ENCODE results near the gene CPN2. TPM values are rescaled to one million over a fixed set of nuclear protein-coding genes. Genes with fewer than 3 reads are reported as not detected.

Gene CPN2
- total RNA-seq, 4 donors from 2014 or later, result not detected

GRCh38 chr3:194365526-194365925 lies 14.4 kb upstream of the CPN2 start:
- Histone ChIP-seq H3K27me3 (no peaks in the 10 kb centered on the region), H3K4me1 (no peaks in the 10 kb centered on the region), H3K27ac (no peak overlapping the region), H3K4me3 (no peak overlapping the region), H3K36me3 (no peaks in the 10 kb centered on the region), H3K9me3 (no peaks in the 10 kb centered on the region)
- TF ChIP-seq, protein P1, sequence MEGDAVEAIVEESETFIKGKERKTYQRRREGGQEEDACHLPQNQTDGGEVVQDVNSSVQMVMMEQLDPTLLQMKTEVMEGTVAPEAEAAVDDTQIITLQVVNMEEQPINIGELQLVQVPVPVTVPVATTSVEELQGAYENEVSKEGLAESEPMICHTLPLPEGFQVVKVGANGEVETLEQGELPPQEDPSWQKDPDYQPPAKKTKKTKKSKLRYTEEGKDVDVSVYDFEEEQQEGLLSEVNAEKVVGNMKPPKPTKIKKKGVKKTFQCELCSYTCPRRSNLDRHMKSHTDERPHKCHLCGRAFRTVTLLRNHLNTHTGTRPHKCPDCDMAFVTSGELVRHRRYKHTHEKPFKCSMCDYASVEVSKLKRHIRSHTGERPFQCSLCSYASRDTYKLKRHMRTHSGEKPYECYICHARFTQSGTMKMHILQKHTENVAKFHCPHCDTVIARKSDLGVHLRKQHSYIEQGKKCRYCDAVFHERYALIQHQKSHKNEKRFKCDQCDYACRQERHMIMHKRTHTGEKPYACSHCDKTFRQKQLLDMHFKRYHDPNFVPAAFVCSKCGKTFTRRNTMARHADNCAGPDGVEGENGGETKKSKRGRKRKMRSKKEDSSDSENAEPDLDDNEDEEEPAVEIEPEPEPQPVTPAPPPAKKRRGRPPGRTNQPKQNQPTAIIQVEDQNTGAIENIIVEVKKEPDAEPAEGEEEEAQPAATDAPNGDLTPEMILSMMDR (IDR thresholded peaks at IDR 0.05), result no peak
- TF ChIP-seq POLR2A (IDR thresholded peaks at IDR 0.05), result no peak
- DNase-seq, result no peak

DNA sequence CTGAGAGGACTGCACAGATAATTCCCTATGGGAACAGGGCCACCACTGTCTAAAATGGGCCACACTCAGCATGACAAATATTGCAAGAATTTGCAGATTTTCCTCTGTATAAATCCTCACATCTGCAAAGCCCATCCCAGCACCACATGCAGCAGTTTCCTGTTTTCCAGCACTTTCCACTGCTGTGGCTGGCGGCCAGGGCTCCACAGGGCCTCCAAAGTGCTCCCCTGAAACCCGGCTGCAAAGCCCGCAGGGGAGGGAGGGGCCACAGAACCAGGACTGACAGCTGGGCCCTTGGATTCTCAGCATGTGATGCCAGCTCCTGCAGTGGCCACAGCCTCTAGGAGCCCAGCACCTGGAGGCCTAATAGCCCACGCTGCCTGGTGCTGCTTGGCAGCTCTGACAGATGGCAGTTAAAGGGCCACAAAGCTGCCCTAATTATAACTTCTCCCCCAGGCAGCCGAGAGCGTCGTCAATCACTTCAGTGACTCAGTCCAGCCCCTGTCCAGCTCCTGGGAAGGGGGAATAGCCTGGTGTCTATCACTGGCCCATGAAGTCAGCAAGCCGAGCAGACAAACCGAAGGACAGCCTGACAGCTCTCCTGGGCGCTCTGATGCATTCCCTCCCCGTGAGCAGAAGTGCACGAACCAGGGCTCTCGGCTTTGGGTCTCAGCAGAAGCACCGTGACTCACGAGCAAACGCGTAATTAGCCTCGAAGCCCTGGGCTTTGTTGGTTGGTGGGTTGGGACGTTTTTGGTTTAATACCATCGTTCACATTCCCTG lies 13.7 kb upstream of the CPN2 start:
- H3K27me3 ChIP-seq, result no peaks in the 10 kb centered on the region
- no peaks in the 10 kb centered on the region for H3K9me3 ChIP-seq
- no peaks in the 10 kb centered on the region for H3K36me3 ChIP-seq
- H3K4me3 ChIP-seq, result no peak overlapping the region
- no peak for TF ChIP-seq POLR2A (IDR thresholded peaks at IDR 0.05)
- TF ChIP-seq, protein P1 (IDR thresholded peaks at IDR 0.05), result no peak
- H3K27ac ChIP-seq, result no peak overlapping the region
- no peaks in the 10 kb centered on the region for H3K4me1 ChIP-seq
- no peak for DNase-seq

DNA sequence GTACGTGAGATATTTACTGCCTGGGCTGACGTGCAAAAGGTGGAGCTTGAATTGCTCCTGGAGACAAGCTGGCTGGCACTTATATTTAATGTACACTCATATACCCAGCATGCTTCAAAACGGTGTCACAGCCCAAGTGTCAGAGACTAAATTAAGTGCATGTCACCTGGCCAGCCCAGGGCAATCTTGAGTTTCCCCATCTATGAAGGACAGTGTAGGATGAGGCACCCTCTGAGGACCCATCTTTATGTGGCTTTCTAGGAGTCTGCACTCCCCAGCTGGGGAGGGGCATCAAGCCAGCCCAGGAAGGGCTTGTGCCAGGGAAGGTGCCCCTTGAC lies 13.2 kb upstream of the CPN2 start:
- H3K36me3 ChIP-seq, result no peaks in the 10 kb centered on the region
- H3K4me3 ChIP-seq, result no peak overlapping the region
- H3K27ac ChIP-seq, result no peak overlapping the region
- H3K27me3 ChIP-seq, result no peaks in the 10 kb centered on the region
- H3K9me3 ChIP-seq, result no peaks in the 10 kb centered on the region
- no peak for DNase-seq
- H3K4me1 ChIP-seq, result no peaks in the 10 kb centered on the region
- TF ChIP-seq, protein P1 (IDR thresholded peaks at IDR 0.05), result no peak
- TF ChIP-seq POLR2A (IDR thresholded peaks at IDR 0.05), result no peak

GRCh38 chr3:194360568-194360967 lies 9.4 kb upstream of the CPN2 start:
- H3K9me3 ChIP-seq, result no peaks in the 10 kb centered on the region
- TF ChIP-seq POLR2A (IDR thresholded peaks at IDR 0.05), result no peak
- TF ChIP-seq, protein P1 (IDR thresholded peaks at IDR 0.05), result no peak
- no peak for DNase-seq
- H3K4me3 ChIP-seq, result no peak overlapping the region
- H3K4me1 ChIP-seq, result no peaks in the 10 kb centered on the region
- H3K27me3 ChIP-seq, result no peaks in the 10 kb centered on the region
- H3K27ac ChIP-seq, result no peak overlapping the region
- H3K36me3 ChIP-seq, result no peaks in the 10 kb centered on the region

GRCh38 chr3:194357681-194358080 lies 6.6 kb upstream of the CPN2 start:
- TF ChIP-seq POLR2A (IDR thresholded peaks at IDR 0.05), result no peak
- TF ChIP-seq, protein P1 (IDR thresholded peaks at IDR 0.05), result no peak
- no peaks in the 10 kb centered on the region for H3K4me1 ChIP-seq
- H3K36me3 ChIP-seq, result no peaks in the 10 kb centered on the region
- no peaks in the 10 kb centered on the region for H3K9me3 ChIP-seq
- no peaks in the 10 kb centered on the region for H3K27me3 ChIP-seq
- no peak overlapping the region for H3K4me3 ChIP-seq
- no peak for DNase-seq
- H3K27ac ChIP-seq, result no peak overlapping the region
